GM19324 (cell line): ENCODE results near the gene TMEM59.

Source experiments
- ATAC-seq: cut with Tn5 transposase; IDR thresholded peaks from one replicate; pipeline ENCODE4 v1.9.1; 2021; ENCODE audit warnings: mild to moderate bottlenecking, moderate library complexity; ENCODE audit not compliant: unreplicated experiment, low FRiP score

The TMEM59 gene

GRCh38 chr1:53992085-53992874, 60.7 kb downstream of the TMEM59 start:
- ATAC-seq: no peak

- ATAC-seq: no peak
Observed at GRCh38 chr1:53987880-53988279, 65.1 kb downstream of the TMEM59 start.

- no peak for ATAC-seq
Observed at GRCh38 chr1:53986458-53986857, 66.5 kb downstream of the TMEM59 start.

GRCh38 chr1:53984726-53985125, 68.3 kb downstream of the TMEM59 start:
- no peak for ATAC-seq

- no peak for ATAC-seq
Observed at GRCh38 chr1:53982763-53983104, 70.3 kb downstream of the TMEM59 start.

GRCh38 chr1:53982034-53982762, 70.8 kb downstream of the TMEM59 start:
- ATAC-seq: no peak

- no peak for ATAC-seq
Observed at GRCh38 chr1:53981220-53981619, 71.8 kb downstream of the TMEM59 start.

- no peak for ATAC-seq
Observed at GRCh38 chr1:53979712-53980450, 73.1 kb downstream of the TMEM59 start.
